ENCODE data around the gene SPAG17.

GRCh38 chr1:118148034-118148433 lies 37.0 kb downstream of the SPAG17 start:
- TF ChIP-seq EZH2 (IDR thresholded peaks at IDR 0.05; ENCODE audit: borderline replicate concordance) (no peak), CTCF (IDR thresholded peaks at IDR 0.05; ENCODE audit: poor library complexity) (no peak)

All from hepatocyte (in vitro differentiated cells).